G401 (cell line): Measurements from ENCODE around the gene GLYATL2. TPM values are rescaled to one million over a fixed set of nuclear protein-coding genes. Genes with fewer than 3 reads are reported as not detected.

Experiments
- DNase-seq: peaks from one replicate; pipeline ENCODE4 v3.0.0-alpha.2; 2015; ENCODE audit warnings: low spot score
- in situ Hi-C: cut with HindIII; loops from 2 replicates; pipeline ENCODE4 v1.10.0; 2016; ENCODE audit warnings: low sequenced_read_pairs, mixed read lengths
- total RNA-seq: library from RNA; depleted of rRNA; stranded (reverse); fragments of >200 nt; shearing (Covaris generic); gene quantifications from 2 replicates; pipeline ENCODE4 v1.2.3, GENCODE V29; 2014; rRNA removed

The GLYATL2 gene
- total RNA-seq, 1 experiment from 2014 or later = not detected

DNA sequence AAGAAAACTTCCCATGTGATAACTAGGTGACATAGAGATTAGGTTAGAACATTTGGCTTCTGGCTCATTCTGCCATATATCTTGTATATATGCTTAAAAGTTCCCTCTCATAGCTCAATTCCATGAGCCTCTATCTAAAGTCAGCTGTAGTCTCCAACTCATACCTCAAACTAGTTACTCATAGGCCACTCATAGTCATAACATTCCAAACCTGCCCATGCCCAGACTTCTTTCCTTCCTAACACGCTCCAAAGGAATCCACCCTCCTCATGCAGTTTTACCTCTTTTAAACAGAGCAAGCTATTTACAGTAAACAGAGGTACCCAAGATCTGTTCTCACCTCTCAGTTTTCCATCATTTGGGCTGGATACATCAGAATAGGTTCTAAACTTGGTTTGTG is 39.4 kb downstream of the GLYATL2 start:
- DNase-seq = no peak
- in situ Hi-C loops = no loop called here

DNA sequence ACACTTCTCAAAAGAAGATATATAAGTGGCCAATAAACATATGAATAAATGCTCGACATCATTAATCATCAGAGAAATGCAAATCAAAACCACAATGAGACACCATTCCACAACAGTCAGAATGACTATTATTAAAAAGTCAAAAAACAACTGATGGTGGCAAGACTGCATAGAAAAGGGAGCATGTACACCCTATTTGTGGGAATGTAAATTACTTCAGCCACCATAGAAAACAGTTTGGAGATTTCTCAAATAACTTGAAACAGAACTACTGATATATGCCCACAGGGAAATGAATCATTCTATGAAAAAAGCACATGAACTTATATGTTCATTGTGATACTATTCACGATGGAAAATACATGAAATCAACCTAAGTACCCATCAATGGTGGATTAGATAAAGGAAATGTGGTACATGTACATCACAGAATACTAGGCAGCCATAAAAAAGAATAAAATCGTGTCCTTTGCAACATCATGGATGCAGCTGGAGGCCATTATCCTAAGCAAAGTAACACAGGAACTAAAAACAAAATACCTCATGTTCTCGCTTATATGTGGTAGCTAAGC is 42.4 kb downstream of the GLYATL2 start:
- no peak for DNase-seq
- in situ Hi-C loops = no loop called here

DNA sequence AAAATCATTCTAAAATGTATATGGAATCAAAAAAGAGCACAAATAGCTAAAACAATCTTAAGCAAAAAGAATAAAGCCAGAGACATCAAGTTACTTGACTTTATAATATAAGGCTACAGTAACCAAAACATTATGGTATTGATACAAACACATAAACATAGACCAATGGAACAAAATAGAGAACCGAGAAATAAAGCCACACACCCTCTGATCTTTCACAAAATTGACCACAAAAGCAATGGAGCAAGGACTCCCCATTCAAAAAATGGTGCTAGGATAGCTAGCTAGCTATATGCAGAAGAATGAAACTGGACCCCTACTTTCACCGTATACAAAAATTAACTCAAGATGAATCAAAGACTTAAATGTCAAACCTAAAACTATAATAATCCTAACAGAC is 43.2 kb downstream of the GLYATL2 start:
- no peak for DNase-seq
- in situ Hi-C loops = no loop called here

DNA sequence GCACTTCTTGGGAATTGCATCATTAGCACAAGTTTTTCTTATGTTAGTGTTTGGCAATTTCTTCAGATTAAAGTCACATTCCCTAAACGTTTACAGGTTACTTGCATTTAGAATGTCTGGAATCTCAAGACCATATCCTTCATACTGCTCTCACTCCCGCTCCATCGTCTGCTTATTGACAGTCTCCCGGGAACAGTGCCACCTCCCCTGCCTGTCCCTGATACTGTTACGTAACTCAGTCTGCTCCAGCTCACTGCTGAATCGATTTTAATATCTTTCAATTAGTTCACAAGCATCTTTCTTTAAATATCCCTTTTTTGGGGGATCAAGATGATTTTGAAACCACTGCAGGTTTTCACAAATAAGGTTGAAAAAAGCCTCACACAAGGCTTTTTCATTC is 48.2 kb downstream of the GLYATL2 start:
- peak; percentile 1 for DNase-seq
- in situ Hi-C loops = no loop called here

DNA sequence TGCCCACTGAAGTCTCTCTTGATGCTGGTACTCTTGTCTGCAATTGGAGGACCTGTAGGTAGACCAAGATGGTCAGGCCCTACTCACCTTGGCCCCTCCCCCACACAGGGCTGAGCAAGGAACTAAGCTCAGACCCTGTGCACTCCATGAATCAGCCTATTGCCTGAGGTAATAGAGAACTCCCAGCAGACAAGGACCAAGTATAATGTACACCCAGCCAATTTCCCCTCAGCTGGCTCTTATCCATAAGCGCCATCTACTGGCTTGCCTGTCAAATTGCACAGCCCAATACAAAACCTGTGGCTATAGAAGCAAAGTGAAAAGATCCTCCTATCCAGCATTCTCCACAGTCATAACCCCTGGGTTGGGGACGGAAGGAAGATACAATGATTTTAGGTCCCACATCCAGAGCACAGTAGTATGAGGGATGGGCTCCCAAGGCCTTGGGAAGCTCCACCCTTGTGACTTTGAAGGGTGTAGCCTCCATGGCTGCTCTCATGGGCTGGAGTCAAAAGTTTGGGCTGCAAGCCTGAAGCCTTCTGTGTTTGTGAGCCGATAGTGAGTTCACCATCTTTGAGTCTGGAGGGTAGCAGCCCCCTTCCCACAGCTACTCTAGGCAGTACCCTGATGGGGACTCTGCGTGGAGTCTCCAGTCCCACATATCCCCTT is 56.0 kb downstream of the GLYATL2 start:
- peak; percentile 17 for DNase-seq
- in situ Hi-C loops = no loop called here

DNA sequence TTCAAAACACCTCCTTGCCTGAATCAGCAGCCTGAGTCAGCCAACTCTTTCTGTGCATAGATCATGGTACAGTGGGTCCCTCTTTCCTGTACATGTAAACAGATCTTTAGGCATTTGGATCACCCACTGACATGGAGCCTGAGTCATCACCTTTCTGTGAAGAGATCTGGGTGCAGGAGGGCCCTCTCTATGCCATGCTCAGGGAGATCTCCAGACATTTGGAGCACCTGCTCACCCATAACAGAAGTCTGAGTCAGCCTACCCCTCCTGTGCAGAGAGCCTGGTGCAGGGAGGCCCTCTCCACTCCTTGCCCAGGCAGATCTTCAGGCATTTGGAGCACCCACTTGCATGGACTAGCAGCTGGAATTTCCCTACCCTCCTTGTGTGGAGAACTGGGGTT is 56.6 kb downstream of the GLYATL2 start:
- DNase-seq = no peak
- in situ Hi-C loops = no loop called here

DNA sequence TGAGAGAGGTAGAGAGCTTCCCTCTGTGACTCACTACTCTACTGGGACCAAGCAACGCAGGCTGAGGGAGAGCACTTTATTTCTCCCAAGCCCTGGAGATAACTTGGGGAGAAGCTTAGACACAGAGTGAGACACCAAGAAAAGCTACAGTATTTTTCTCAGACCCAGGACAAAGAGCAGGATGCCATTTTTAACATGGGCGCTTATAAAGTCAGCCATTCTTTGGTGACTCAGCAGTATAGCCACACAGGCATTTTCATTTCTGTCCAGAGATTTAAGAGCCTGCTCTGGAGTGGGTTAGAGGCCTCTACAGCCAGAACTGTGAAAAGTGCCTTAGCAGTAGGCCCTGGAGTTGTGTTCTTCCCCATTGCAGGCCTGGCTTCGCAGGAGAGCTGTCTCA is 57.8 kb downstream of the GLYATL2 start:
- in situ Hi-C loops = no loop called here
- no peak for DNase-seq

DNA sequence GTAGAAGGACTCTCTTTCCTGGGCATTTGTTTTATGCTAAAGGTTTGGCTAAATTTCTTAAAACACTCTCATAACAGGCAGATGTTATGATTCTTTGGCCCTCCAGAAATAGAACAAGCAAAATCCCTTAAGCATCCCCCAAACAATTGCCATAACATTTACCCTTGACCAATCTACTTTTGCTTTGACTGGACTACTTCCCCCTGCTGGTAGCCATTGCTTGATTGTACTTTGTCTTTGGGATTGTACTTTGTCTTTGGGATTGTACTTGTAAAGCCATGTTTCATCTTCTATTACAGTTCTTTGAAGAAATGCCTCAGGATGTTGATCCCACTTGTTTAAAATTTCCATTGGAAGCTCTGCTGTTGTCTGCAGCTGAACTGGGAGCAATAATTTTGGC is 59.5 kb downstream of the GLYATL2 start:
- in situ Hi-C loops = no loop called here
- no peak for DNase-seq

Other genes with a start within 250 kb of the GLYATL2 start
- gene CNTF, start 222.0 kb downstream of the GLYATL2 start, total RNA-seq = 0.75 and 2.0 TPM in 2 replicates
- not detected in 2 replicates for gene GLYAT, start 112.8 kb downstream of the GLYATL2 start, total RNA-seq
- not detected in 2 replicates for gene GLYATL1, start 94.8 kb upstream of the GLYATL2 start, total RNA-seq
- not detected in 2 replicates for gene GLYATL1B, start 241.6 kb upstream of the GLYATL2 start, total RNA-seq